ENCODE data around the gene MYO3B. TPM values are rescaled to one million over a fixed set of nuclear protein-coding genes. Genes with fewer than 3 reads are reported as not detected.

MYO3B gene
- total and polyA plus RNA-seq, 2 donors (not counting 1 experiment from before 2014, with no cell fraction given) = not detected

GRCh38 chr2:170255971-170256370, 78.0 kb downstream of the MYO3B start:
- H3K27ac ChIP-seq (ENCODE audit: low read length in 2 of 2) = no peak overlapping the region
- no peak overlapping the region for H2AFZ ChIP-seq (ENCODE audit: insufficient read depth, low read depth, low read length, poor library complexity, severe bottlenecking)
- POLR2A ChIA-PET = no interaction called here
- TF ChIP-seq CTCF (IDR thresholded peaks at IDR 0.05) = no peak
- TF ChIP-seq EZH2 (IDR thresholded peaks at IDR 0.05; ENCODE audit: borderline replicate concordance, insufficient read depth, low read depth, low read length, poor library complexity, severe bottlenecking) = no peak
- H3K4me3 Mint-ChIP-seq = no peak overlapping the region
- H3K4me3 ChIP-seq (ENCODE audit: control extremely low read depth in 1 of 5, extremely low read depth in 1 of 5, insufficient read depth in 1 of 5, low read depth in 2 of 5, low read length in 4 of 5) = no peak overlapping the region
- intact Hi-C loops (cut with micrococcal nuclease) = no loop called here
- CTCF ChIA-PET = no interaction called here
- no peaks in the 10 kb centered on the region for H3K36me3 ChIP-seq (replicated peaks in 1 of 2; ENCODE audit: control extremely low read depth in 1 of 2, control insufficient read depth in 1 of 2, extremely low read depth in 1 of 2, insufficient read depth in 2 of 2, low read length in 1 of 2)
- no peak overlapping the region for H3K4me2 ChIP-seq (replicated peaks; ENCODE audit: low read depth, low read length, poor library complexity, severe bottlenecking)
- DNase-seq (no peak), ATAC-seq (ENCODE audit: low read depth) (no peak)
- H3K9ac ChIP-seq (ENCODE audit: low read length) = no peak overlapping the region
- H3K9me3 ChIP-seq (ENCODE audit: control extremely low read depth in 1 of 3, control insufficient read depth in 2 of 3, insufficient read depth in 1 of 3, low read length in 2 of 3) = peaks cover 0 to 9% (median 4%) of the 10 kb centered on the region in 3 donors
- H3K4me1 ChIP-seq (ENCODE audit: control insufficient read depth in 2 of 2, insufficient read depth in 2 of 2, low read length in 2 of 2) = no peaks in the 10 kb centered on the region
- H3K27me3 ChIP-seq (replicated peaks in 1 of 4; ENCODE audit: control extremely low read depth in 1 of 4, control insufficient read depth in 3 of 4, insufficient read depth in 4 of 4, low read length in 3 of 4) = no peaks in the 10 kb centered on the region
- H3K27ac Mint-ChIP-seq = no peak overlapping the region
- H3K4me1 Mint-ChIP-seq = no peaks in the 10 kb centered on the region
- H3K27me3 Mint-ChIP-seq = peaks cover 20% of the 10 kb centered on the region
- no peaks in the 10 kb centered on the region for H3K79me2 ChIP-seq (ENCODE audit: control insufficient read depth, insufficient read depth, low read length)
- H4K20me1 ChIP-seq (ENCODE audit: control insufficient read depth, insufficient read depth, low read length, poor library complexity, severe bottlenecking) = no peaks in the 10 kb centered on the region
- no CpG with 5 or more reads among the region's 1 CpG for WGBS (ENCODE audit: insufficient coverage)
- H3K9me3 Mint-ChIP-seq (ENCODE audit: insufficient read depth) = no peaks in the 10 kb centered on the region

- Histone ChIP-seq H3K36me3 (replicated peaks in 1 of 2; ENCODE audit: control extremely low read depth in 1 of 2, control insufficient read depth in 1 of 2, extremely low read depth in 1 of 2, insufficient read depth in 2 of 2, low read length in 1 of 2) (no peaks in the 10 kb centered on the region), H3K27me3 (replicated peaks in 1 of 4; ENCODE audit: control extremely low read depth in 1 of 4, control insufficient read depth in 3 of 4, insufficient read depth in 4 of 4, low read length in 3 of 4) (no peaks in the 10 kb centered on the region), H3K4me1 (ENCODE audit: control insufficient read depth in 2 of 2, insufficient read depth in 2 of 2, low read length in 2 of 2) (no peaks in the 10 kb centered on the region), H3K4me2 (replicated peaks; ENCODE audit: low read depth, low read length, poor library complexity, severe bottlenecking) (no peak overlapping the region), H3K27ac (ENCODE audit: low read length in 2 of 2) (no peak overlapping the region), H2AFZ (ENCODE audit: insufficient read depth, low read depth, low read length, poor library complexity, severe bottlenecking) (no peak overlapping the region), H3K9me3 (ENCODE audit: control extremely low read depth in 1 of 3, control insufficient read depth in 2 of 3, insufficient read depth in 1 of 3, low read length in 2 of 3) (peaks cover 0 to 9% (median 4%) of the 10 kb centered on the region in 3 donors), H4K20me1 (ENCODE audit: control insufficient read depth, insufficient read depth, low read length, poor library complexity, severe bottlenecking) (no peaks in the 10 kb centered on the region), H3K4me3 (ENCODE audit: control extremely low read depth in 1 of 5, extremely low read depth in 1 of 5, insufficient read depth in 1 of 5, low read depth in 2 of 5, low read length in 4 of 5) (no peak overlapping the region), H3K79me2 (ENCODE audit: control insufficient read depth, insufficient read depth, low read length) (no peaks in the 10 kb centered on the region), H3K9ac (ENCODE audit: low read length) (no peak overlapping the region)
- Mint-ChIP-seq H3K27me3 (peaks cover 13% of the 10 kb centered on the region), H3K4me3 (no peak overlapping the region), H3K27ac (no peak overlapping the region), H3K4me1 (no peaks in the 10 kb centered on the region), H3K9me3 (ENCODE audit: insufficient read depth) (no peaks in the 10 kb centered on the region)
- TF ChIP-seq EZH2 (IDR thresholded peaks at IDR 0.05; ENCODE audit: borderline replicate concordance, insufficient read depth, low read depth, low read length, poor library complexity, severe bottlenecking) (no peak), CTCF (IDR thresholded peaks at IDR 0.05) (no peak)
- ChIA-PET CTCF (interaction anchor here (0.6 kb wide), 1 partner anchor 33 kb away, joined by 3 read pairs; no protein-coding TSS in a partner anchor), POLR2A (no interaction called here)
- ATAC-seq (ENCODE audit: low read depth) (no peak), DNase-seq (no peak)
- no CpG with 5 or more reads among the region's 3 CpGs for WGBS (ENCODE audit: insufficient coverage)
- intact Hi-C loops (cut with micrococcal nuclease) = no loop called here
Observed at GRCh38 chr2:170258382-170258781, 80.4 kb downstream of the MYO3B start.

Measured in B cell (primary cell).